GM23248 (cell line): ENCODE data around the gene ATF1.

Experiments
- EZH2 ChIP-seq: fragments of 200-600 bp; sonication (generic); IDR thresholded peaks from 2 replicates; pipeline ENCODE4 v1.6.1; 2018; ENCODE audit warnings: antibody characterized with exemption, mild to moderate bottlenecking; ENCODE audit not compliant: insufficient read depth, poor library complexity, severe bottlenecking
- EZH2phosphoT487 ChIP-seq: fragments of 200-600 bp; sonication (generic); IDR thresholded peaks from 2 replicates; pipeline ENCODE4 v1.6.1; 2018; ENCODE audit warnings: antibody characterized with exemption, moderate library complexity, mild to moderate bottlenecking, low read depth; ENCODE audit not compliant: insufficient read depth

GRCh38 chr12:50825372-50825838, 61.5 kb downstream of the ATF1 start:
- TF ChIP-seq EZH2 = no peak
- no peak for TF ChIP-seq EZH2phosphoT487
